A673 (cell line): ENCODE results near the gene NEUROD1.

Experiments
- EZH2 ChIP-seq: fragments of 200-600 bp; sonication (generic); IDR thresholded peaks from 2 replicates; pipeline ENCODE4 v1.6.1; 2017; ENCODE audit warnings: borderline replicate concordance, low read depth, mild to moderate bottlenecking, mixed read lengths, antibody characterized with exemption, low read length; ENCODE audit not compliant: poor library complexity, severe bottlenecking
- TF ChIP-seq, protein P1 (sequence below): fragments of 300-800, 200-600 bp; sonication (generic); conservative IDR thresholded peaks from 2 replicates; pipeline ENCODE4 v1.5.1; 2017; ENCODE audit warnings: low read depth, mild to moderate bottlenecking, antibody characterized with exemption, low read length, moderate library complexity, mixed read lengths

DNA sequence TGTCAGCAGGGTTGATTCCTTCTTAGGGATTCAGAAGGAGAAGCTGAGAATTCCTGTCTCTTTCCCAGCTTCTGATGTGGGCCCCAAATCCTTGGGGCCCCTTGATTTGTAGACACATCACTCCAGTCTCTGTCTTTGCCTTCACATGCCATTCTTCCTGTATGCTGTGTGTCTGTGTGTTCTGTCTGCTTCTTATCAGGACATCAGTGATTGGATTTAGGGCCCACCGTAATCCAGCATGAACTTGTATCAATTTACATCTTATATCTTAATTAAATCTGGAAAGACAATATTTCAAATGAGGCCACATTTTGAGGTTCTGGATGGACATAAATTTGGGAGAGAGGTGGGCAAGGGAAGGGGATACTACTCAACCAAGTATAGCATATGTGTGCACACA lies 9.7 kb downstream of the NEUROD1 start:
- TF ChIP-seq EZH2: no peak
- TF ChIP-seq, protein P1, sequence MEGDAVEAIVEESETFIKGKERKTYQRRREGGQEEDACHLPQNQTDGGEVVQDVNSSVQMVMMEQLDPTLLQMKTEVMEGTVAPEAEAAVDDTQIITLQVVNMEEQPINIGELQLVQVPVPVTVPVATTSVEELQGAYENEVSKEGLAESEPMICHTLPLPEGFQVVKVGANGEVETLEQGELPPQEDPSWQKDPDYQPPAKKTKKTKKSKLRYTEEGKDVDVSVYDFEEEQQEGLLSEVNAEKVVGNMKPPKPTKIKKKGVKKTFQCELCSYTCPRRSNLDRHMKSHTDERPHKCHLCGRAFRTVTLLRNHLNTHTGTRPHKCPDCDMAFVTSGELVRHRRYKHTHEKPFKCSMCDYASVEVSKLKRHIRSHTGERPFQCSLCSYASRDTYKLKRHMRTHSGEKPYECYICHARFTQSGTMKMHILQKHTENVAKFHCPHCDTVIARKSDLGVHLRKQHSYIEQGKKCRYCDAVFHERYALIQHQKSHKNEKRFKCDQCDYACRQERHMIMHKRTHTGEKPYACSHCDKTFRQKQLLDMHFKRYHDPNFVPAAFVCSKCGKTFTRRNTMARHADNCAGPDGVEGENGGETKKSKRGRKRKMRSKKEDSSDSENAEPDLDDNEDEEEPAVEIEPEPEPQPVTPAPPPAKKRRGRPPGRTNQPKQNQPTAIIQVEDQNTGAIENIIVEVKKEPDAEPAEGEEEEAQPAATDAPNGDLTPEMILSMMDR: no peak
